Endothelial cell of umbilical vein (primary cell): ENCODE data around the gene SMARCAL1. TPM values are rescaled to one million over a fixed set of nuclear protein-coding genes. Genes with fewer than 3 reads are reported as not detected.

Source experiments
- BruUV-seq: library from RNA; stranded (reverse); fragments of 400-500 nt; replicated peaks from 2 replicates; lab custom pipeline; 2021; lab: Mats Ljungman, UMichigan
- CTCF ChIA-PET: fragments of 300-600, 350-600 bp; sonication (Branson Sonifier 250); formaldehyde crosslinking; loops from one replicate; lab custom pipeline; 2021; ENCODE audit warnings: antibody characterized with exemption, inconsistent platforms; lab: Charles Lee
- POLR2A ChIA-PET: fragments of 300-600, 350-600 bp; sonication (Branson Sonifier 250); formaldehyde crosslinking; loops from one replicate; lab custom pipeline; 2021; ENCODE audit warnings: antibody characterized with exemption, inconsistent platforms; lab: Charles Lee
- DNase-seq: peaks from one replicate; pipeline ENCODE4 v3.0.0-alpha.2; 2011; ENCODE audit warnings: low read depth, low spot score
- FAIRE-seq: peaks from 2 replicates; lab custom pipeline; 2011; peaks lifted over from hg19 to GRCh38; lab: Jason Lieb, UNC
- H2AFZ ChIP-seq: 2 replicates; pipeline ENCODE4 v1.6.0; 2012; ENCODE audit warnings: low read depth, low read length, control low read depth, inconsistent platforms
- H3K27ac ChIP-seq: 2 replicates; pipeline ENCODE4 v1.5.1; 2011; ENCODE audit warnings: low read depth, mild to moderate bottlenecking, control low read depth, low read length, moderate library complexity; ENCODE audit not compliant: insufficient read depth
- H3K27me3 ChIP-seq, 2 experiments: 2 replicates each; pipeline versions ENCODE4 v1.6.0 to v1.6.1; 2011; ENCODE audit warnings: low read length in 2 of 2, mixed read lengths in 1 of 2; ENCODE audit not compliant: control insufficient read depth in 2 of 2, insufficient read depth in 2 of 2
- H3K36me3 ChIP-seq, 2 experiments: 2 replicates in 1 of 2; 3 replicates in 1 of 2; pipeline ENCODE4 v1.5.1; 2011; ENCODE audit warnings: low read length in 2 of 2, mild to moderate bottlenecking in 1 of 2, moderate library complexity in 1 of 2; ENCODE audit not compliant: control insufficient read depth in 2 of 2, insufficient read depth in 2 of 2; ENCODE audit errors: extremely low read depth in 1 of 2
- H3K4me1 ChIP-seq: 3 replicates; pipeline ENCODE4 v1.5.1; 2011; ENCODE audit warnings: mild to moderate bottlenecking, low read length; ENCODE audit not compliant: control insufficient read depth, insufficient read depth; ENCODE audit errors: extremely low read depth
- H3K4me2 ChIP-seq: 2 replicates; pipeline ENCODE4 v1.6.1; 2011; ENCODE audit warnings: low read length, control low read depth, mixed read lengths; ENCODE audit not compliant: insufficient read depth
- H3K4me3 ChIP-seq, 3 experiments: fragments of 200-600 bp in 1 of 3; sonication (generic), shearing (Covaris generic) in 1 of 3; replicated peaks in 1 of 3; 2 replicates each; pipeline ENCODE4 v1.5.1; 2011 to 2016; ENCODE audit warnings: control low read depth in 3 of 3, low read length in 3 of 3, mild to moderate bottlenecking in 2 of 3, inconsistent platforms in 1 of 3, low read depth in 1 of 3, moderate library complexity in 1 of 3; ENCODE audit not compliant: insufficient read depth in 1 of 3
- H3K79me2 ChIP-seq: 2 replicates; pipeline ENCODE4 v1.6.0; 2012; ENCODE audit warnings: low read length, inconsistent platforms; ENCODE audit not compliant: control insufficient read depth, insufficient read depth
- H3K9ac ChIP-seq: replicated peaks from 2 replicates; pipeline ENCODE3; 2011; ENCODE audit warnings: low read length, control low read depth; ENCODE audit not compliant: insufficient read depth; ENCODE audit errors: extremely low read depth
- H3K9me1 ChIP-seq: replicated peaks from 3 replicates; pipeline ENCODE4 v1.6.0; 2011; ENCODE audit warnings: mild to moderate bottlenecking, low read length; ENCODE audit not compliant: control insufficient read depth, insufficient read depth; ENCODE audit errors: extremely low read depth
- H3K9me3 ChIP-seq: replicated peaks from 2 replicates; pipeline ENCODE4 v1.5.1; 2012; ENCODE audit warnings: low read length, inconsistent platforms; ENCODE audit not compliant: control insufficient read depth, insufficient read depth
- H4K20me1 ChIP-seq: replicated peaks from 2 replicates; pipeline ENCODE3; 2011; ENCODE audit warnings: mild to moderate bottlenecking, low read length; ENCODE audit not compliant: control insufficient read depth, insufficient read depth; ENCODE audit errors: extremely low read depth
- CTCF ChIP-seq, 2 donors: IDR thresholded peaks; 1 replicate in 1 of 2; 2 replicates in 1 of 2; pipeline ENCODE4 v1.5.1; 2011; ENCODE audit warnings: low read length in 2 of 2, mild to moderate bottlenecking in 2 of 2, moderate library complexity in 2 of 2, control low read depth in 1 of 2, inconsistent platforms in 1 of 2, low read depth in 1 of 2; ENCODE audit not compliant: insufficient read depth in 1 of 2; ENCODE audit errors: extremely low read depth in 1 of 2
- EZH2 ChIP-seq: IDR thresholded peaks from 2 replicates; pipeline ENCODE4 v1.6.1; 2012; ENCODE audit warnings: borderline replicate concordance, low read depth, mild to moderate bottlenecking, moderate library complexity, low read length, inconsistent platforms; ENCODE audit not compliant: severe bottlenecking
- FOS ChIP-seq: IDR thresholded peaks from 2 replicates; pipeline ENCODE4 v1.6.1; 2011; ENCODE audit warnings: mild to moderate bottlenecking, low read length, moderate library complexity, borderline replicate concordance; ENCODE audit not compliant: insufficient read depth
- GATA2 ChIP-seq: IDR thresholded peaks from 2 replicates; pipeline ENCODE4 v1.7.0; 2011; ENCODE audit warnings: low read depth, mild to moderate bottlenecking, moderate library complexity, mixed read lengths, low read length; ENCODE audit not compliant: insufficient read length, insufficient read depth
- JUN ChIP-seq: IDR thresholded peaks from 2 replicates; pipeline ENCODE4 v1.6.1; 2011; ENCODE audit warnings: borderline replicate concordance, low read depth; ENCODE audit not compliant: insufficient read length, insufficient read depth
- MAX ChIP-seq: IDR thresholded peaks from 2 replicates; pipeline ENCODE4 v1.6.1; 2011; ENCODE audit not compliant: insufficient read depth, insufficient read length
- MYC ChIP-seq: IDR thresholded peaks from one replicate; pipeline ENCODE4 v1.6.1; 2011; ENCODE audit warnings: mild to moderate bottlenecking, low read depth, low read length
- POLR2A ChIP-seq: IDR thresholded peaks from 2 replicates; pipeline ENCODE4 v1.6.1; 2012; ENCODE audit warnings: low read depth, mild to moderate bottlenecking, control low read depth, low read length
- POLR2AphosphoS5 ChIP-seq: IDR thresholded peaks from 2 replicates; pipeline ENCODE4 v1.6.1; 2012; ENCODE audit warnings: low read depth, mild to moderate bottlenecking, control low read depth, low read length, moderate library complexity; ENCODE audit not compliant: insufficient read depth
- dilution Hi-C: fragments of 300-500 bp; cut with MboI; formaldehyde crosslinking; loops from one replicate; pipeline ENCODE4 v1.15.0; 2019; ENCODE audit warnings: low sequenced_read_pairs; ENCODE audit not compliant: extremely low pct_ligation_motif_present
- intact Hi-C: fragments of 100-400 bp; cut with micrococcal nuclease; formaldehyde crosslinking; loops from one replicate; pipeline ENCODE4 v1.10.0; 2022
- polyA plus RNA-seq, 4 experiments: library from polyadenylated mRNA; depleted of rRNA in 3 of 4; stranded (reverse) in 3 of 4; unstranded in 1 of 4; fragments of >200 nt; gene quantifications; 2 replicates each; pipeline versions ENCODE4 v1.2.1 to v1.2.3, GENCODE V29; 2011 to 2012; ENCODE audit warnings: missing spikeins in 1 of 4
- total RNA-seq: library from RNA; stranded (reverse); gene quantifications from 2 replicates; pipeline ENCODE4 v1.2.3, GENCODE V29; 2021

SMARCAL1 gene
- total and polyA plus RNA-seq, 2 donors (not counting 3 experiments of a cell fraction or from before 2014, with no cell fraction given), result 25.4 to 30.7 TPM

- Histone ChIP-seq H3K4me3 (no peak overlapping the region), H2AFZ (no peak overlapping the region), H3K9me3 (no peaks in the 10 kb centered on the region), H3K79me2 (no peaks in the 10 kb centered on the region), H3K9me1 (no peaks in the 10 kb centered on the region), H3K4me2 (no peak overlapping the region), H3K9ac (no peak overlapping the region), H3K36me3 (peaks cover 2% of the 10 kb centered on the region in 2 experiments), H3K27ac (no peak overlapping the region), H3K4me1 (no peaks in the 10 kb centered on the region), H4K20me1 (no peaks in the 10 kb centered on the region), H3K27me3 (no peaks in the 10 kb centered on the region)
- TF ChIP-seq MYC (no peak), EZH2 (no peak), GATA2 (no peak), POLR2AphosphoS5 (no peak)
- FAIRE-seq (no peak), DNase-seq (no peak)
- ChIA-PET CTCF (interaction anchor here (0.9 kb wide), 1 partner anchor 14 kb away, joined by 3 read pairs; no protein-coding TSS in a partner anchor), POLR2A (interaction anchor here (0.6 kb wide), 1 partner anchor 1459 kb away, joined by 3 read pairs; no protein-coding TSS in a partner anchor)
- BruUV-seq, result no TSS peak
- intact Hi-C loops (no loop called here), dilution Hi-C loops (no loop called here)
Observed at GRCh38 chr2:216469661-216470060, 57.4 kb downstream of the SMARCAL1 start.

- no peak overlapping the region for H2AFZ ChIP-seq
- no peaks in the 10 kb centered on the region for H4K20me1 ChIP-seq
- no TSS peak for BruUV-seq
- intact Hi-C loops, result no loop called here
- H3K9me1 ChIP-seq, result no peaks in the 10 kb centered on the region
- peaks cover 10% of the 10 kb centered on the region for H3K4me1 ChIP-seq
- no peak overlapping the region for H3K27ac ChIP-seq
- ChIA-PET CTCF (no interaction called here), POLR2A (no interaction called here)
- no peaks in the 10 kb centered on the region for H3K27me3 ChIP-seq
- H3K4me3 ChIP-seq, result no peak overlapping the region
- H3K79me2 ChIP-seq, result no peaks in the 10 kb centered on the region
- no peak overlapping the region for H3K9ac ChIP-seq
- H3K4me2 ChIP-seq, result no peak overlapping the region
- dilution Hi-C loops, result no loop called here
- H3K9me3 ChIP-seq, result no peaks in the 10 kb centered on the region
- no peak for DNase-seq
- peaks cover under 1 to 9% of the 10 kb centered on the region in 2 experiments for H3K36me3 ChIP-seq
- TF ChIP-seq MAX (no peak), POLR2AphosphoS5 (no peak), FOS (no peak), EZH2 (no peak), CTCF (IDR thresholded peaks at IDR 0.05; ENCODE audit: extremely low read depth in 1 of 2, insufficient read depth in 1 of 2, low read depth in 1 of 2, low read length in 2 of 2) (no peak), JUN (no peak), POLR2A (no peak), MYC (no peak), GATA2 (no peak)
- FAIRE-seq, result no peak
Observed at GRCh38 chr2:216473187-216473586, 60.9 kb downstream of the SMARCAL1 start.
